PC-3 (cell line): ENCODE results near the gene PTPRQ. TPM values are rescaled to one million over a fixed set of nuclear protein-coding genes. Genes with fewer than 3 reads are reported as not detected.

Experiments used
- ATAC-seq: fragments of 200-7000 bp; cut with Tn5 transposase; 2 replicates; pipeline ENCODE4 v1.9.1; 2020; ENCODE audit warnings: mild to moderate bottlenecking, moderate library complexity
- BruUV-seq: library from RNA; stranded (reverse); fragments of 400-500 nt; replicated peaks from 2 replicates; lab custom pipeline; 2021; lab: Mats Ljungman, UMichigan
- CTCF ChIA-PET: fragments of 300-600 bp; sonication (Branson Sonifier 250); formaldehyde crosslinking; loops from one replicate; lab custom pipeline; 2022; ENCODE audit warnings: antibody characterized with exemption; lab: Charles Lee
- POLR2A ChIA-PET: fragments of 300-600 bp; sonication (Branson Sonifier 250); formaldehyde crosslinking; loops from one replicate; lab custom pipeline; 2022; ENCODE audit warnings: antibody characterized with exemption; ENCODE audit not compliant: unreplicated experiment; lab: Charles Lee
- DNase-seq: peaks from one replicate; pipeline ENCODE4 v3.0.0-alpha.2; 2015
- H2AFZ ChIP-seq: fragments of 300-600 bp; sonication (generic); 2 replicates; pipeline ENCODE4 v1.6.0; 2016; ENCODE audit warnings: antibody characterized with exemption, low read length
- H3F3A ChIP-seq: fragments of 300-600 bp; sonication (generic); one replicate; pipeline ENCODE4 v1.6.0; 2017; ENCODE audit warnings: antibody characterized with exemption, low read length, control low read depth, mild to moderate bottlenecking; ENCODE audit not compliant: unreplicated experiment
- H3K27ac ChIP-seq: fragments of 300-600 bp; sonication (generic); 2 replicates; pipeline ENCODE4 v1.5.1; 2016; ENCODE audit warnings: mild to moderate bottlenecking, low read length
- H3K27me3 ChIP-seq: fragments of 300-600 bp; sonication (generic); 2 replicates; pipeline ENCODE4 v1.6.1; 2016; ENCODE audit warnings: low read length, mixed read lengths
- H3K36me3 ChIP-seq: fragments of 300-600 bp; sonication (generic); 2 replicates; pipeline ENCODE4 v1.6.1; 2016; ENCODE audit warnings: low read depth, mixed run types, low read length, mixed read lengths
- H3K4me1 ChIP-seq: fragments of 300-600 bp; sonication (generic); 2 replicates; pipeline ENCODE4 v1.5.1; 2016; ENCODE audit warnings: low read length; ENCODE audit not compliant: insufficient read depth
- H3K4me2 ChIP-seq: fragments of 300-600 bp; sonication (generic); 2 replicates; pipeline ENCODE4 v1.6.0; 2016; ENCODE audit warnings: low read length
- H3K4me3 ChIP-seq: fragments of 300-600 bp; sonication (generic); 2 replicates; pipeline ENCODE4 v1.5.1; 2016; ENCODE audit warnings: mild to moderate bottlenecking, low read length, mixed read lengths
- H3K79me2 ChIP-seq: fragments of 300-600 bp; sonication (generic); 2 replicates; pipeline ENCODE4 v1.6.1; 2017; ENCODE audit warnings: low read length, mixed read lengths
- H3K9ac ChIP-seq: fragments of 300-600 bp; sonication (generic); 2 replicates; pipeline ENCODE4 v1.6.0; 2016; ENCODE audit warnings: mild to moderate bottlenecking, low read length
- H3K9me2 ChIP-seq: fragments of 300-600 bp; sonication (generic); replicated peaks from 2 replicates; pipeline ENCODE4 v1.6.1; 2016; ENCODE audit warnings: mixed run types, low read length, mixed read lengths
- H3K9me3 ChIP-seq: fragments of 300-600 bp; sonication (generic); 2 replicates; pipeline ENCODE4 v1.6.1; 2016; ENCODE audit warnings: low read length, mixed read lengths
- H4K20me1 ChIP-seq: fragments of 300-600 bp; sonication (generic); 2 replicates; pipeline ENCODE4 v1.6.1; 2016; ENCODE audit warnings: low read length, mixed read lengths
- EZH2 ChIP-seq: fragments of 300-600 bp; sonication (generic); IDR thresholded peaks from one replicate; pipeline ENCODE4 v1.6.1; 2017; ENCODE audit warnings: antibody characterized with exemption, mild to moderate bottlenecking, low read length; ENCODE audit not compliant: unreplicated experiment
- EZH2phosphoT487 ChIP-seq: fragments of 300-600 bp; sonication (generic); IDR thresholded peaks from 2 replicates; pipeline ENCODE4 v1.6.1; 2018; ENCODE audit warnings: mild to moderate bottlenecking, antibody characterized with exemption, low read length, borderline replicate concordance
- intact Hi-C: fragments of 100-400 bp; cut with micrococcal nuclease; formaldehyde crosslinking; loops from 2 replicates; pipeline ENCODE4 v1.9.0; 2023
- total RNA-seq: library from RNA; depleted of rRNA; stranded (reverse); fragments of >200 nt; gene quantifications from 2 replicates; pipeline ENCODE4 v1.2.3, GENCODE V29; 2014
- TF ChIP-seq, protein P1 (sequence below): fragments of 300-600 bp; sonication (generic); conservative IDR thresholded peaks from 2 replicates; pipeline ENCODE4 v1.5.1; 2017; ENCODE audit warnings: antibody characterized with exemption, low read depth, mild to moderate bottlenecking, low read length

The PTPRQ gene
- total RNA-seq, 1 experiment from 2014 or later, result 0.07 TPM

DNA sequence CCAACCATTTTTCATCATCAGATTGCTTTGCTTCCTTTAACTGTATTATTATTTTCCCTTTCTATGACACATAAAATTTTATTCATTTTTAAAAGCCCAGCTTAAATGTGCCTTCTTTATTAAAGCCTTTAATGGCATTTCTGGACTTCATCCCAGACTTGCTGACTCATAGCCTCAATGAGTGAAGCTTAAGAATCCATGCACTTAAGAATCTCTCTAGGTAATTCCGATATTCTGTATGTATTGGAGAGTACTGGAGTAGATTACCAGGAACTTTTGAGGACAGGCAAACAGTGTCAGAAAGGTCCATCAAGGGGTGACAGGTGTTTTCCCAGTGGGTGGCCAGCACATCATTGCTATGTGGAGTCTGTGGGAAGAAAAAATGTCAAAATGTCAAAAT is 107.9 kb downstream of the PTPRQ start:
- Histone ChIP-seq H2AFZ (no peak overlapping the region), H3K4me3 (no peak overlapping the region), H3K27ac (peak overlapping the region; percentile 50), H3K9me2 (0 out of 2 replicates have a peak, but pooled peaks cover 3% of the 10 kb centered on the region), H3K9me3 (no peaks in the 10 kb centered on the region), H3F3A (no peaks in the 10 kb centered on the region), H3K27me3 (no peaks in the 10 kb centered on the region), H3K36me3 (no peaks in the 10 kb centered on the region), H3K4me1 (peaks cover 31% of the 10 kb centered on the region), H4K20me1 (no peaks in the 10 kb centered on the region), H3K79me2 (no peaks in the 10 kb centered on the region), H3K9ac (no peak overlapping the region), H3K4me2 (peak overlapping the region; percentile 33)
- no TSS peak for BruUV-seq
- POLR2A ChIA-PET, result interaction anchor here (0.6 kb wide), 1 partner anchor 146 kb away, joined by 4 read pairs; no protein-coding TSS in a partner anchor
- DNase-seq (peak; percentile 98), ATAC-seq (peak; percentile 77)
- CTCF ChIA-PET, result no interaction called here
- TF ChIP-seq, protein P1, sequence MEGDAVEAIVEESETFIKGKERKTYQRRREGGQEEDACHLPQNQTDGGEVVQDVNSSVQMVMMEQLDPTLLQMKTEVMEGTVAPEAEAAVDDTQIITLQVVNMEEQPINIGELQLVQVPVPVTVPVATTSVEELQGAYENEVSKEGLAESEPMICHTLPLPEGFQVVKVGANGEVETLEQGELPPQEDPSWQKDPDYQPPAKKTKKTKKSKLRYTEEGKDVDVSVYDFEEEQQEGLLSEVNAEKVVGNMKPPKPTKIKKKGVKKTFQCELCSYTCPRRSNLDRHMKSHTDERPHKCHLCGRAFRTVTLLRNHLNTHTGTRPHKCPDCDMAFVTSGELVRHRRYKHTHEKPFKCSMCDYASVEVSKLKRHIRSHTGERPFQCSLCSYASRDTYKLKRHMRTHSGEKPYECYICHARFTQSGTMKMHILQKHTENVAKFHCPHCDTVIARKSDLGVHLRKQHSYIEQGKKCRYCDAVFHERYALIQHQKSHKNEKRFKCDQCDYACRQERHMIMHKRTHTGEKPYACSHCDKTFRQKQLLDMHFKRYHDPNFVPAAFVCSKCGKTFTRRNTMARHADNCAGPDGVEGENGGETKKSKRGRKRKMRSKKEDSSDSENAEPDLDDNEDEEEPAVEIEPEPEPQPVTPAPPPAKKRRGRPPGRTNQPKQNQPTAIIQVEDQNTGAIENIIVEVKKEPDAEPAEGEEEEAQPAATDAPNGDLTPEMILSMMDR, result no peak
- no peak for TF ChIP-seq EZH2phosphoT487
- TF ChIP-seq EZH2, result no peak
- intact Hi-C loops, result loop anchor here (2.0 kb wide), 1 partner anchor 47 kb away; no protein-coding TSS in a partner anchor

DNA sequence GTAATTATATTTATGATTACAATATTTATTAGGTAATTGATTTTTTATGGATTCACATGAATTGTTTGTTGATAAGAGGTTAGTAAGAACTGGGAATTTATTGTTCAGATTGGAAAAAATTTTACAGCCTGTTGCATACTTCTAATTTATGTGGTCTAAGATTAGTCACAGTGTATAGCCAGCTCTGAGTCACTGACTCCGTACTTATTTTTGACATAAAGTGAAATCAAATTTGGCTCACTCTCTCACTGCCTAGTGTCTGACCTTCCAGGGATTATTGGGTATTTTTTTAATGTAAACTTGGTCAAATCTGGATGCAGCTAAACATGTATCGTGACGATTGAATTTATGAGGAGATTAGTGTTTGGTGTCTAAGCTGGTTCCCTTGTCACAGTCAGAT is 109.3 kb downstream of the PTPRQ start:
- Histone ChIP-seq H3K79me2 (no peaks in the 10 kb centered on the region), H3F3A (no peaks in the 10 kb centered on the region), H3K9ac (no peak overlapping the region), H2AFZ (no peak overlapping the region), H3K36me3 (no peaks in the 10 kb centered on the region), H3K4me3 (no peak overlapping the region), H3K9me2 (0 out of 2 replicates have a peak, but pooled peaks cover 3% of the 10 kb centered on the region), H3K27me3 (no peaks in the 10 kb centered on the region), H4K20me1 (no peaks in the 10 kb centered on the region), H3K9me3 (no peaks in the 10 kb centered on the region), H3K27ac (peak overlapping the region; percentile 72), H3K4me1 (peaks cover 26% of the 10 kb centered on the region), H3K4me2 (peak overlapping the region; percentile 23)
- DNase-seq (peak; percentile 87), ATAC-seq (peak; percentile 93)
- CTCF ChIA-PET, result no interaction called here
- intact Hi-C loops, result loop anchor here (2.0 kb wide), 1 partner anchor 45 kb away; no protein-coding TSS in a partner anchor
- BruUV-seq, result no TSS peak
- TF ChIP-seq, protein P1, result no peak
- TF ChIP-seq EZH2 (no peak), EZH2phosphoT487 (no peak)
- POLR2A ChIA-PET, result no interaction called here

DNA sequence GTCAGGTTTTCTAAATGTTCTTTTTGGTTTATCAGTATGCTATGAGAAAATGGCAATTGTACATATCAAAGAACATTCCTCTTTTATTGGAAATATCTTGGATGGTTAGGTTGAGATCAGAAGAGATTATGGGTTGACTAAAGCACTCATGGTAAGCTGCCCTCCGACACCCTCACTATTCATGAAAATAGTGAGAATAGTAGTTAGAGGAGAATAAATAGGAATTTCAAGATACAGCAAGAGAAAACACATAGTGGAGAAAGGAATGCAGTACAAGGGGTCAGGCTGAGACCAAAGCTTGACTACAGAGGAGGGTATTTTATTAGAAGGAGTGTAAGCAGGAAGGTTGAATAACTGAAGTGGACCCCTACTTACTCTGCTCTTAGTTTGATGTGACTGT is 112.5 kb downstream of the PTPRQ start:
- intact Hi-C loops, result no loop called here
- Histone ChIP-seq H3F3A (no peaks in the 10 kb centered on the region), H3K9me2 (no peaks in the 10 kb centered on the region), H3K4me2 (no peak overlapping the region), H3K36me3 (no peaks in the 10 kb centered on the region), H4K20me1 (no peaks in the 10 kb centered on the region), H3K4me1 (peaks cover 20% of the 10 kb centered on the region), H3K9ac (no peak overlapping the region), H3K79me2 (no peaks in the 10 kb centered on the region), H3K27me3 (no peaks in the 10 kb centered on the region), H3K9me3 (no peaks in the 10 kb centered on the region), H3K27ac (no peak overlapping the region), H3K4me3 (no peak overlapping the region), H2AFZ (no peak overlapping the region)
- ChIA-PET CTCF (no interaction called here), POLR2A (no interaction called here)
- ATAC-seq (no peak), DNase-seq (no peak)
- no peak for TF ChIP-seq EZH2
- TF ChIP-seq, protein P1, result no peak
- no peak for TF ChIP-seq EZH2phosphoT487
- no TSS peak for BruUV-seq
